GM12878 (cell line): ENCODE measurements around the gene IL4. TPM values are rescaled to one million over a fixed set of nuclear protein-coding genes. Genes with fewer than 3 reads are reported as not detected.

Experiments
- ASH2L ChIP-seq: fragments of 300-600, 200-600 bp; sonication (generic); IDR thresholded peaks from 2 replicates; pipeline ENCODE4 v1.6.1; 2017; ENCODE audit warnings: low read depth, mild to moderate bottlenecking, borderline replicate concordance
- BCL11A ChIP-seq: IDR thresholded peaks from 2 replicates; pipeline ENCODE4 v1.6.1; 2011; ENCODE audit warnings: low read depth, low read length
- BMI1 ChIP-seq: fragments of 450-650 bp; IDR thresholded peaks from 2 replicates; pipeline ENCODE4 v1.6.1; 2016; ENCODE audit warnings: mild to moderate bottlenecking, moderate library complexity, borderline replicate concordance
- CBFB ChIP-seq: IDR thresholded peaks from 2 replicates; pipeline ENCODE4 v1.6.1; 2016; ENCODE audit warnings: antibody characterized with exemption, low read depth
- CBX3 ChIP-seq: fragments of 200-600 bp; sonication (generic); IDR thresholded peaks from 2 replicates; pipeline ENCODE4 v1.6.1; 2016; ENCODE audit warnings: low read depth, borderline replicate concordance
- CEBPB ChIP-seq, 2 experiments: fragments of 150-350 bp in 1 of 2; IDR thresholded peaks; 2 replicates each; pipeline ENCODE4 v1.6.1; 2012 to 2014; ENCODE audit warnings: low read depth in 2 of 2, low read length in 2 of 2, borderline replicate concordance in 1 of 2, inconsistent platforms in 1 of 2
- CHD1 ChIP-seq: IDR thresholded peaks from 2 replicates; pipeline ENCODE4 v1.6.1; 2012; ENCODE audit warnings: low read depth, low read length, improper control_type of control experiment
- DPF2 ChIP-seq: fragments of 450-650 bp; IDR thresholded peaks from 2 replicates; pipeline ENCODE4 v1.6.1; 2017; ENCODE audit warnings: mild to moderate bottlenecking
- HDAC2 ChIP-seq: fragments of 200-600 bp; sonication (generic); IDR thresholded peaks from 2 replicates; pipeline ENCODE4 v1.6.1; 2017
- IRF4 ChIP-seq: IDR thresholded peaks from 2 replicates; pipeline ENCODE4 v1.6.1; 2011; ENCODE audit warnings: low read depth, low read length
- MTA2 ChIP-seq: fragments of 450-650 bp; IDR thresholded peaks from 2 replicates; pipeline ENCODE4 v1.6.1; 2016; ENCODE audit warnings: low read depth, mild to moderate bottlenecking, moderate library complexity
- NFIC ChIP-seq: IDR thresholded peaks from 2 replicates; pipeline ENCODE4 v1.6.1; 2012; ENCODE audit warnings: low read depth, mild to moderate bottlenecking, inconsistent platforms, low read length, moderate library complexity
- PAX5 ChIP-seq: IDR thresholded peaks from 2 replicates; pipeline ENCODE4 v1.6.1; 2011; ENCODE audit warnings: low read depth, low read length, borderline replicate concordance
- POLR2AphosphoS2 ChIP-seq: IDR thresholded peaks from 2 replicates; pipeline ENCODE4 v1.6.1; 2011; ENCODE audit warnings: low read depth, mild to moderate bottlenecking, low read length, improper control_type of control experiment, moderate library complexity
- POLR2AphosphoS5 ChIP-seq: IDR thresholded peaks from 2 replicates; pipeline ENCODE4 v1.6.1; 2011; ENCODE audit warnings: mild to moderate bottlenecking, low read length, inconsistent platforms
- TAF1 ChIP-seq: IDR thresholded peaks from 2 replicates; pipeline ENCODE4 v1.6.1; 2011; ENCODE audit warnings: mild to moderate bottlenecking, low read depth, low read length, borderline replicate concordance
- TCF7 ChIP-seq: IDR thresholded peaks from 2 replicates; pipeline ENCODE4 v1.6.1; 2014; ENCODE audit warnings: antibody characterized with exemption, borderline replicate concordance
- ZNF274 ChIP-seq: IDR thresholded peaks from one replicate; pipeline ENCODE4 v1.8.0; 2011; ENCODE audit not compliant: insufficient read length, insufficient read depth
- polyA plus RNA-seq, 11 experiments: library from polyadenylated mRNA; depleted of rRNA in 4 of 11; unstranded in 6 of 11; stranded (reverse) in 5 of 11; fragments of >200 nt; fragmentation: Nextera tagmentation in 4 of 11; fragmentation: Illumina TruSeq in 1 of 11; extraction: Ambion mirVana in 4 of 11; extraction: Trizol in 1 of 11; gene quantifications; 1 replicate in 1 of 11; 2 replicates in 10 of 11; pipeline versions ENCODE4 v1.2.1 to v1.2.3, GENCODE V29; 2011 to 2016; ENCODE audit warnings: inconsistent platforms in 2 of 11, missing spikeins in 2 of 11, low read depth in 1 of 11
- total RNA-seq, 4 experiments: library from RNA; depleted of rRNA in 3 of 4; stranded (reverse); fragments of >200 nt in 3 of 4; fragmentation: Illumina TruSeq in 1 of 4; extraction: Trizol in 1 of 4; gene quantifications; 2 replicates each; pipeline versions ENCODE4 v1.2.1 to v1.2.3, GENCODE V29; 2013 to 2021
- TF ChIP-seq, protein P1 (sequence below), 3 experiments: IDR thresholded peaks in 2 of 3; conservative IDR thresholded peaks in 1 of 3; 2 replicates each; pipeline ENCODE4 v1.5.1; 2011; ENCODE audit warnings: low read depth in 3 of 3, low read length in 3 of 3, mild to moderate bottlenecking in 3 of 3, control low read depth in 2 of 3, moderate library complexity in 2 of 3, inconsistent platforms in 1 of 3, mixed read lengths in 1 of 3; ENCODE audit not compliant: control insufficient read depth in 2 of 3, insufficient read depth in 1 of 3; ENCODE audit errors: extremely low read depth in 1 of 3
- TF ChIP-seq, protein P2 (sequence below): fragments of 450-650 bp; formaldehyde crosslinking; IDR thresholded peaks from 2 replicates; pipeline ENCODE4 v1.4.0; 2022; ENCODE audit warnings: mild to moderate bottlenecking, moderate library complexity
- TF ChIP-seq, protein P3 (sequence below): fragments of 450-650 bp; IDR thresholded peaks from 2 replicates; pipeline ENCODE4 v1.6.1; 2017; ENCODE audit warnings: antibody characterized with exemption, mild to moderate bottlenecking, moderate library complexity

Gene IL4
- total and polyA plus RNA-seq, 10 of the 15 experiments (the other 5 are each of a cell fraction or from before 2014, with no cell fraction given): 0.20 to 0.80 (median 0.50) TPM; not detected in 7

DNA sequence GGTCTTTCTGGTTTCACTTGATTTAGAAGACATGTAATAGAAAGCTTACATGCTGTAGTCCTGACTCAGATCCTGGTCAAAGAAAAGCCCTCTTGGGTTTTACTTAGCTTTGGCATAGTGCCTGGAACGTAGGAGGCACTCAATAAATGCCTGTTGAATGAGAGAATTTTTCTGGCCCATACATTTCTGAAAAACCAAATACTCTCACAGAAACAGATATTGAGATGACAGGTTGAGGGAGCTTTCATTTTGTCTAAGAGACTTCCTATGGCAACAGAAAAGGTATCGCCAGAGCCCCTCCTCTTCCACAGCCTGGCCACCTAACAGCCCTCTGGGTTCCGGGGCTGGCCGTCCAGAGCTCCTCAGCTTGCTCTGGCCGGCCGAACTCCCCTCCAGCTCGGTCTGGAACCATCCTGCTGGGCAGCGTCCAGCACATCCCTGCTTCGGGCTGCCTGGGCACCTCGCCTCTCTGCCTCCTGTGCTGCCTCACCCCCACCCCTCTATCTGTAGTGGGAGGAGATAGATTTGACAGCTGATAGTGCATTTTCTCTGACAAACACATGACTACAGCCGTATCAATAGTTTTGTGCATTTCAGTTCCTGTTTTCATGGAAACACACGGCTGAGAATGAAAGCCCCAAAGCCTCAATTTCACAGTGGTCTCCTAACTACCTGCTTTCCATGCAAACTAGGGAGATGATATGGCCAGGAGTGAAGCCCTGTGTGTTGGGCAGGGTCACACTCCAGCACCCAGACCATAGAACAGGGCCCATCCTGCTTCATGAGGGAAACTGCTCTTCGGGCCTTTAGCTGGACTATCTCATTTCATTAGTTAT, 1.1 kb downstream of the IL4 start (continued):
- TF ChIP-seq IRF4 (peak; percentile 62), CEBPB (IDR thresholded peaks at IDR 0.05; ENCODE audit: borderline replicate concordance in 1 of 2, low read depth in 2 of 2, low read length in 2 of 2) (no peak), CBFB (no peak), HDAC2 (no peak), CHD1 (no peak), CBX3 (no peak), ZNF274 (no peak), ASH2L (no peak), NFIC (peak; percentile 19; the same call in 1 of the 2 replicates), DPF2 (peak; percentile 79), TAF1 (no peak), BCL11A (peak; percentile 55; the same call in 1 of the 2 replicates), MTA2 (peak; percentile 85), POLR2AphosphoS2 (peak; percentile 35; the same call in 1 of the 2 replicates), TCF7 (no peak), PAX5 (peak; percentile 78), BMI1 (no peak), POLR2AphosphoS5 (peak; percentile 65; the same call in 1 of the 2 replicates)
- TF ChIP-seq, protein P1, sequence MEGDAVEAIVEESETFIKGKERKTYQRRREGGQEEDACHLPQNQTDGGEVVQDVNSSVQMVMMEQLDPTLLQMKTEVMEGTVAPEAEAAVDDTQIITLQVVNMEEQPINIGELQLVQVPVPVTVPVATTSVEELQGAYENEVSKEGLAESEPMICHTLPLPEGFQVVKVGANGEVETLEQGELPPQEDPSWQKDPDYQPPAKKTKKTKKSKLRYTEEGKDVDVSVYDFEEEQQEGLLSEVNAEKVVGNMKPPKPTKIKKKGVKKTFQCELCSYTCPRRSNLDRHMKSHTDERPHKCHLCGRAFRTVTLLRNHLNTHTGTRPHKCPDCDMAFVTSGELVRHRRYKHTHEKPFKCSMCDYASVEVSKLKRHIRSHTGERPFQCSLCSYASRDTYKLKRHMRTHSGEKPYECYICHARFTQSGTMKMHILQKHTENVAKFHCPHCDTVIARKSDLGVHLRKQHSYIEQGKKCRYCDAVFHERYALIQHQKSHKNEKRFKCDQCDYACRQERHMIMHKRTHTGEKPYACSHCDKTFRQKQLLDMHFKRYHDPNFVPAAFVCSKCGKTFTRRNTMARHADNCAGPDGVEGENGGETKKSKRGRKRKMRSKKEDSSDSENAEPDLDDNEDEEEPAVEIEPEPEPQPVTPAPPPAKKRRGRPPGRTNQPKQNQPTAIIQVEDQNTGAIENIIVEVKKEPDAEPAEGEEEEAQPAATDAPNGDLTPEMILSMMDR (IDR thresholded peaks at IDR 0.05 in 2 of 3, conservative IDR thresholded peaks at IDR 0.05 in 1 of 3; ENCODE audit: control insufficient read depth in 2 of 3, extremely low read depth in 1 of 3, insufficient read depth in 1 of 3, low read depth in 3 of 3, low read length in 3 of 3): no peak
- TF ChIP-seq, protein P2, sequence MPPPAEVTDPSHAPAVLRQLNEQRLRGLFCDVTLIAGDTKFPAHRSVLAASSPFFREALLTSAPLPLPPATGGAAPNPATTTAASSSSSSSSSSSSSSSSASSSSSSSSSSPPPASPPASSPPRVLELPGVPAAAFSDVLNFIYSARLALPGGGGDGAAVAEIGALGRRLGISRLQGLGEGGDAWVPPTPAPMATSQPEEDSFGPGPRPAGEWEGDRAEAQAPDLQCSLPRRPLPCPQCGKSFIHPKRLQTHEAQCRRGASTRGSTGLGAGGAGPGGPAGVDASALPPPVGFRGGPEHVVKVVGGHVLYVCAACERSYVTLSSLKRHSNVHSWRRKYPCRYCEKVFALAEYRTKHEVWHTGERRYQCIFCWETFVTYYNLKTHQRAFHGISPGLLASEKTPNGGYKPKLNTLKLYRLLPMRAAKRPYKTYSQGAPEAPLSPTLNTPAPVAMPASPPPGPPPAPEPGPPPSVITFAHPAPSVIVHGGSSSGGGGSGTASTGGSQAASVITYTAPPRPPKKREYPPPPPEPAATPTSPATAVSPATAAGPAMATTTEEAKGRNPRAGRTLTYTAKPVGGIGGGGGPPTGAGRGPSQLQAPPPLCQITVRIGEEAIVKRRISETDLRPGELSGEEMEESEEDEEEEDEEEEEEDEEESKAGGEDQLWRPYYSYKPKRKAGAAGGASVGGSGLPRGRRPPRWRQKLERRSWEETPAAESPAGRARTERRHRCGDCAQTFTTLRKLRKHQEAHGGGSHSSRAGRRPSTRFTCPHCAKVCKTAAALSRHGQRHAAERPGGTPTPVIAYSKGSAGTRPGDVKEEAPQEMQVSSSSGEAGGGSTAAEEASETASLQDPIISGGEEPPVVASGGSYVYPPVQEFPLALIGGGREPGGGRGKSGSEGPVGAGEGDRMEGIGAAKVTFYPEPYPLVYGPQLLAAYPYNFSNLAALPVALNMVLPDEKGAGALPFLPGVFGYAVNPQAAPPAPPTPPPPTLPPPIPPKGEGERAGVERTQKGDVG (CRISPR knock-in tag): no peak
- TF ChIP-seq, protein P3, sequence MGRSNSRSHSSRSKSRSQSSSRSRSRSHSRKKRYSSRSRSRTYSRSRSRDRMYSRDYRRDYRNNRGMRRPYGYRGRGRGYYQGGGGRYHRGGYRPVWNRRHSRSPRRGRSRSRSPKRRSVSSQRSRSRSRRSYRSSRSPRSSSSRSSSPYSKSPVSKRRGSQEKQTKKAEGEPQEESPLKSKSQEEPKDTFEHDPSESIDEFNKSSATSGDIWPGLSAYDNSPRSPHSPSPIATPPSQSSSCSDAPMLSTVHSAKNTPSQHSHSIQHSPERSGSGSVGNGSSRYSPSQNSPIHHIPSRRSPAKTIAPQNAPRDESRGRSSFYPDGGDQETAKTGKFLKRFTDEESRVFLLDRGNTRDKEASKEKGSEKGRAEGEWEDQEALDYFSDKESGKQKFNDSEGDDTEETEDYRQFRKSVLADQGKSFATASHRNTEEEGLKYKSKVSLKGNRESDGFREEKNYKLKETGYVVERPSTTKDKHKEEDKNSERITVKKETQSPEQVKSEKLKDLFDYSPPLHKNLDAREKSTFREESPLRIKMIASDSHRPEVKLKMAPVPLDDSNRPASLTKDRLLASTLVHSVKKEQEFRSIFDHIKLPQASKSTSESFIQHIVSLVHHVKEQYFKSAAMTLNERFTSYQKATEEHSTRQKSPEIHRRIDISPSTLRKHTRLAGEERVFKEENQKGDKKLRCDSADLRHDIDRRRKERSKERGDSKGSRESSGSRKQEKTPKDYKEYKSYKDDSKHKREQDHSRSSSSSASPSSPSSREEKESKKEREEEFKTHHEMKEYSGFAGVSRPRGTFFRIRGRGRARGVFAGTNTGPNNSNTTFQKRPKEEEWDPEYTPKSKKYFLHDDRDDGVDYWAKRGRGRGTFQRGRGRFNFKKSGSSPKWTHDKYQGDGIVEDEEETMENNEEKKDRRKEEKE: no peak
